Esophagus muscularis mucosa (tissue), 4 donors: ENCODE measurements around the gene CCNE1. TPM values are rescaled to one million over a fixed set of nuclear protein-coding genes. Genes with fewer than 3 reads are reported as not detected.

Source experiments
- DNase-seq: peaks from one replicate; pipeline ENCODE4 v3.0.0-alpha.2; 2017; ENCODE audit errors: extremely low spot score
- H3K27ac ChIP-seq, 4 donors: fragments of 200-600 bp; sonication (generic); replicated peaks in 1 of 4; 1 replicate in 3 of 4; 2 replicates in 1 of 4; pipeline ENCODE4 v1.5.1; 2016 to 2019; ENCODE audit warnings: mild to moderate bottlenecking in 1 of 4
- H3K27me3 ChIP-seq, 4 donors: fragments of 200-600 bp; sonication (generic); one replicate each; pipeline versions ENCODE4 v1.5.1 to v1.6.0; 2016 to 2019
- H3K36me3 ChIP-seq, 4 donors: fragments of 200-600 bp; sonication (generic); one replicate each; pipeline ENCODE4 v1.5.1; 2016 to 2019
- H3K4me1 ChIP-seq, 4 donors: fragments of 200-600 bp; sonication (generic); one replicate each; pipeline ENCODE4 v1.5.1; 2016 to 2019
- H3K4me3 ChIP-seq, 4 donors: fragments of 200-600 bp; sonication (generic); 1 replicate in 2 of 4; 2 replicates in 2 of 4; pipeline ENCODE4 v1.5.1; 2016 to 2019; ENCODE audit warnings: mild to moderate bottlenecking in 4 of 4, moderate library complexity in 1 of 4
- H3K9me3 ChIP-seq, 4 donors: fragments of 200-600 bp; sonication (generic); 1 replicate in 3 of 4; 2 replicates in 1 of 4; pipeline ENCODE4 v1.5.1; 2016 to 2019
- EP300 ChIP-seq: sonication (generic); formaldehyde crosslinking; IDR thresholded peaks from one replicate; pipeline ENCODE4 v1.6.1; 2017; ENCODE audit warnings: antibody characterized with exemption
- POLR2A ChIP-seq: fragments of 450-650 bp; IDR thresholded peaks from one replicate; pipeline ENCODE4 v1.6.1; 2017; ENCODE audit warnings: antibody characterized with exemption, moderate library complexity, mild to moderate bottlenecking, low read depth
- POLR2AphosphoS5 ChIP-seq, 2 donors: sonication (generic); formaldehyde crosslinking; IDR thresholded peaks; one replicate each; pipeline ENCODE4 v1.6.1; 2017; ENCODE audit warnings: antibody characterized with exemption in 2 of 2
- WGBS: methylation state at CpG from one replicate; pipeline ENCODE4 v1.1.5; 2018; 5-methylcytosine and 5-hydroxymethylcytosine counted together
- intact Hi-C: fragments of 100-400 bp; cut with DNase I; formaldehyde crosslinking; loops from one replicate; pipeline ENCODE4 v1.15.1; 2023
- total RNA-seq, 4 donors: library from RNA; depleted of rRNA; stranded (reverse); fragments of >200 nt; gene quantifications; one replicate each; pipeline versions ENCODE4 v1.1.0 to v1.2.1, GENCODE V29; 2016
- TF ChIP-seq, protein P1 (sequence below), 3 experiments: fragments of 200-600 bp in 2 of 3; fragments of 450-650 bp in 1 of 3; sonication (generic) in 2 of 3; IDR thresholded peaks; one replicate each; pipeline ENCODE4 v1.5.1; 2017 to 2019; ENCODE audit warnings: antibody characterized with exemption in 3 of 3, mild to moderate bottlenecking in 2 of 3, moderate library complexity in 1 of 3

Gene CCNE1
- total RNA-seq, 4 donors from 2014 or later: 0.42 to 4.0 (median 2.4) TPM

DNA sequence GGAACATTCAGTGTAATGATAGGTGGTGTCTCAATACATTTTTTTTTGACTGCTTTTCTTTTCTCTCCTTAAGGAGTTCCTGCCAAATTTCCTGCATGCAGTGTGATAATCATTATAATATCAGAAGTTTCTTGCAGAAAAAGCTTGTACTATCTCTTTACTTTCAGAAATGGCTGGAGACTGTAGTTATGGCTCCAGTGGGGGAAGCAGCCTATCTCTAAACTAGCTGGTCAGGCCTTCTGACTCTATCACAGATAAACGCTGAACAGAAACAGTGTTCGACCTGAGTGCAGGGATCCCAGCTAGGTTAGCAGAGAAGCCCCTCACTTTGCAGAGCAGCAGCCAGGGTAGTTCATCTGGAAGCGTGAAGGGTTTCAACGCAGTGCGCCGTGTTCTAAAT lies 1.9 kb downstream of the CCNE1 start:
- H3K4me1 ChIP-seq: peaks cover 0 to 20% (median 15%) of the 10 kb centered on the region in 4 donors
- WGBS: 94% methylated on average over 6 of the region's 6 CpGs
- no peak for DNase-seq
- intact Hi-C loops: loop anchor here (5.0 to 10.0 kb wide), 2 partner anchors 129 to 209 kb away; partner anchors contain the start of genes POP4 and URI1
- no peaks in the 10 kb centered on the region for H3K27me3 ChIP-seq
- H3K27ac ChIP-seq: no peak overlapping the region
- TF ChIP-seq EP300 (no peak), POLR2A (no peak), POLR2AphosphoS5 (IDR thresholded peaks at IDR 0.05) (no peak)
- TF ChIP-seq, protein P1, sequence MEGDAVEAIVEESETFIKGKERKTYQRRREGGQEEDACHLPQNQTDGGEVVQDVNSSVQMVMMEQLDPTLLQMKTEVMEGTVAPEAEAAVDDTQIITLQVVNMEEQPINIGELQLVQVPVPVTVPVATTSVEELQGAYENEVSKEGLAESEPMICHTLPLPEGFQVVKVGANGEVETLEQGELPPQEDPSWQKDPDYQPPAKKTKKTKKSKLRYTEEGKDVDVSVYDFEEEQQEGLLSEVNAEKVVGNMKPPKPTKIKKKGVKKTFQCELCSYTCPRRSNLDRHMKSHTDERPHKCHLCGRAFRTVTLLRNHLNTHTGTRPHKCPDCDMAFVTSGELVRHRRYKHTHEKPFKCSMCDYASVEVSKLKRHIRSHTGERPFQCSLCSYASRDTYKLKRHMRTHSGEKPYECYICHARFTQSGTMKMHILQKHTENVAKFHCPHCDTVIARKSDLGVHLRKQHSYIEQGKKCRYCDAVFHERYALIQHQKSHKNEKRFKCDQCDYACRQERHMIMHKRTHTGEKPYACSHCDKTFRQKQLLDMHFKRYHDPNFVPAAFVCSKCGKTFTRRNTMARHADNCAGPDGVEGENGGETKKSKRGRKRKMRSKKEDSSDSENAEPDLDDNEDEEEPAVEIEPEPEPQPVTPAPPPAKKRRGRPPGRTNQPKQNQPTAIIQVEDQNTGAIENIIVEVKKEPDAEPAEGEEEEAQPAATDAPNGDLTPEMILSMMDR (IDR thresholded peaks at IDR 0.05): no peak
- H3K9me3 ChIP-seq: no peaks in the 10 kb centered on the region
- H3K36me3 ChIP-seq: peaks cover 0 to 2% (median 0%) of the 10 kb centered on the region in 4 donors
- H3K4me3 ChIP-seq: no peak overlapping the region

GRCh38 chr19:29815231-29815630 lies 3.4 kb downstream of the CCNE1 start:
- no peak for DNase-seq
- Histone ChIP-seq H3K27ac (no peak overlapping the region), H3K9me3 (no peaks in the 10 kb centered on the region), H3K4me1 (peaks cover 0 to 20% (median 15%) of the 10 kb centered on the region in 4 donors), H3K27me3 (no peaks in the 10 kb centered on the region), H3K36me3 (peaks cover 0 to 14% (median 3%) of the 10 kb centered on the region in 4 donors), H3K4me3 (no peak overlapping the region)
- intact Hi-C loops: loop anchor here (10.0 kb wide), 1 partner anchor 210 kb away; the partner anchor contains the start of gene POP4
- WGBS: 88% methylated on average over 6 of the region's 7 CpGs
- TF ChIP-seq POLR2A: no peak
- TF ChIP-seq EP300: no peak
- TF ChIP-seq, protein P1 (IDR thresholded peaks at IDR 0.05): no peak
- no peak for TF ChIP-seq POLR2AphosphoS5 (IDR thresholded peaks at IDR 0.05)

- TF ChIP-seq, protein P1 (IDR thresholded peaks at IDR 0.05): no peak
- TF ChIP-seq POLR2AphosphoS5 (IDR thresholded peaks at IDR 0.05) (no peak), EP300 (no peak), POLR2A (no peak)
- intact Hi-C loops: loop anchor here (10.0 kb wide), 1 partner anchor 213 kb away; the partner anchor contains the start of gene POP4
- WGBS: 95% methylated on average over 4 of the region's 4 CpGs
Measured at GRCh38 chr19:29817316-29817715, 5.5 kb downstream of the CCNE1 start.

DNA sequence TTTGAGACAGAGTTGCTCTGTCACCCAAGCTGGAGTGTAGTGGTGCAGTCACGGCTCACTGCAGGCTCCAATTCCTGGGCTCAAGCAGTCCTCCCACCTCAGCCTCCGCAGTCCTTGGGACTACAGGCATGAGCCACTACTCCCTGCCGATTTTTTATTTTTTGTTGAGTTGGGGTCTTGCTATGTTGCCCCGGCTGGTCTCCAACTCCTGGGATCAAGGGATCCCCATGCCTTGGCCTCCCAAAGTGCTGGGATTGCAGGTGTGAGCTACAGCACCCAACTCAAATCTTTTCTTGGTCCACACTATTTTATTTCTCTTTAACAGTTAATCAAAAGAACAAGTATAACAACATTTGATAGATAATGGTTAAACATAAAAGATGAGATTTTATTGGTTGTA lies 7.5 kb downstream of the CCNE1 start:
- TF ChIP-seq POLR2A: no peak
- no peak for TF ChIP-seq EP300
- TF ChIP-seq, protein P1 (IDR thresholded peaks at IDR 0.05): no peak
- TF ChIP-seq POLR2AphosphoS5 (IDR thresholded peaks at IDR 0.05): no peak
- 98% methylated on average over 4 of the region's 4 CpGs for WGBS
- intact Hi-C loops: loop anchor here (10.0 kb wide), 1 partner anchor 214 kb away; the partner anchor contains the start of gene POP4
- Histone ChIP-seq H3K36me3 (peaks cover 0 to 40% (median 14%) of the 10 kb centered on the region in 4 donors), H3K4me1 (no peaks in the 10 kb centered on the region), H3K9me3 (no peaks in the 10 kb centered on the region), H3K27me3 (no peaks in the 10 kb centered on the region), H3K27ac (no peak overlapping the region), H3K4me3 (no peak overlapping the region)
- no peak for DNase-seq

More at GRCh38 chr19:29817316-29817715, 5.5 kb downstream of the CCNE1 start:
- Histone ChIP-seq H3K4me3 (no peak overlapping the region), H3K4me1 (peaks cover 0 to 8% (median 6%) of the 10 kb centered on the region in 4 donors), H3K27me3 (no peaks in the 10 kb centered on the region), H3K27ac (no peak overlapping the region), H3K9me3 (no peaks in the 10 kb centered on the region), H3K36me3 (peaks cover 0 to 22% (median 7%) of the 10 kb centered on the region in 4 donors)
- no peak for DNase-seq

GRCh38 chr19:29819986-29820385 lies 8.2 kb downstream of the CCNE1 start:
- Histone ChIP-seq H3K36me3 (peaks cover 0 to 40% (median 14%) of the 10 kb centered on the region in 4 donors), H3K27me3 (no peaks in the 10 kb centered on the region), H3K4me1 (no peaks in the 10 kb centered on the region), H3K4me3 (no peak overlapping the region), H3K27ac (no peak overlapping the region), H3K9me3 (no peaks in the 10 kb centered on the region)
- WGBS: 98% methylated on average over 4 of the region's 6 CpGs
- TF ChIP-seq POLR2AphosphoS5 (IDR thresholded peaks at IDR 0.05): no peak
- no peak for TF ChIP-seq EP300
- no peak for TF ChIP-seq POLR2A
- TF ChIP-seq, protein P1 (IDR thresholded peaks at IDR 0.05): no peak
- no peak for DNase-seq
- intact Hi-C loops: loop anchor here (10.0 kb wide), 1 partner anchor 215 kb away; the partner anchor contains the start of gene POP4
